Globus pallidus (tissue), 1 donor: Measurements from ENCODE around the gene TSC22D3.
A peak's percentile ranks its signal among the peaks of the same experiment; 100 is the strongest.
"Not testable (repeated sequence)": the region's sequence is repeated elsewhere in the genome, so short reads cannot be mapped to it uniquely, and the experiment has no call there.

Source experiments
- DNase-seq: peaks from one replicate; pipeline ENCODE4 v3.0.0-alpha.2; 2015; ENCODE audit warnings: low spot score

Gene TSC22D3

GRCh38 chrX:107775734-107776511 lies at the start of gene TSC22D3:
TSC22D3 (minus strand) TSS chrX:107775787; CDS start chrX:107775419, 368 bp downstream.
- DNase-seq, result peak; percentile 81

GRCh38 chrX:107823456-107823855 lies 47.9 kb upstream of the TSC22D3 start:
- DNase-seq, result no peak

GRCh38 chrX:107823042-107823441 lies 47.5 kb upstream of the TSC22D3 start:
- DNase-seq, result no peak

GRCh38 chrX:107818900-107819521 lies 43.4 kb upstream of the TSC22D3 start:
- DNase-seq, result no peak

- not testable (repeated sequence) for DNase-seq
Observed at GRCh38 chrX:107810053-107810452, 34.5 kb upstream of the TSC22D3 start.

- DNase-seq, result no peak
Observed at GRCh38 chrX:107805179-107805578, 29.6 kb upstream of the TSC22D3 start.

- DNase-seq, result no peak
Observed at GRCh38 chrX:107804427-107804826, 28.8 kb upstream of the TSC22D3 start.

- no peak for DNase-seq
Observed at GRCh38 chrX:107787827-107788226, 12.2 kb upstream of the TSC22D3 start.

GRCh38 chrX:107780525-107780924 lies 4.9 kb upstream of the TSC22D3 start:
- DNase-seq, result no peak

GRCh38 chrX:107777536-107777832 lies 1.9 kb upstream of the TSC22D3 start, which contains the start of gene NCBP2L:
NCBP2L (plus strand) TSS chrX:107777733; CDS start chrX:107794221, 16,488 bp downstream.
- DNase-seq, result no peak

GRCh38 chrX:107776649-107777535 lies 1.3 kb upstream of the TSC22D3 start:
- peak; percentile 86 for DNase-seq

- DNase-seq, result no peak
Observed at GRCh38 chrX:107775000-107775733, 420 bp downstream of the TSC22D3 start.

- DNase-seq, result no peak
Observed at GRCh38 chrX:107773906-107774435, 1.6 kb downstream of the TSC22D3 start.

- DNase-seq, result no peak
Observed at GRCh38 chrX:107773206-107773605, 2.4 kb downstream of the TSC22D3 start.

GRCh38 chrX:107769581-107770317 lies 5.8 kb downstream of the TSC22D3 start:
- DNase-seq, result no peak

GRCh38 chrX:107768051-107768450 lies 7.5 kb downstream of the TSC22D3 start:
- DNase-seq, result no peak

- no peak for DNase-seq
Observed at GRCh38 chrX:107766470-107767150, 9.0 kb downstream of the TSC22D3 start.

GRCh38 chrX:107764845-107765608 lies 10.6 kb downstream of the TSC22D3 start:
- DNase-seq, result no peak

GRCh38 chrX:107763647-107764046 lies 11.9 kb downstream of the TSC22D3 start:
- DNase-seq, result no peak
